NOMO-1 (cell line): ENCODE data around the gene KCNQ2.
"Not testable (repeated sequence)": the region's sequence is repeated elsewhere in the genome, so short reads cannot be mapped to it uniquely, and the experiment has no call there.

ENCODE experiments used
- DNase-seq, 2 experiments: peaks; one replicate each; lab custom pipeline; 2025; ENCODE audit not compliant: unreplicated experiment in 2 of 2; lab: John Stamatoyannopoulos, UW

KCNQ2 gene

DNA sequence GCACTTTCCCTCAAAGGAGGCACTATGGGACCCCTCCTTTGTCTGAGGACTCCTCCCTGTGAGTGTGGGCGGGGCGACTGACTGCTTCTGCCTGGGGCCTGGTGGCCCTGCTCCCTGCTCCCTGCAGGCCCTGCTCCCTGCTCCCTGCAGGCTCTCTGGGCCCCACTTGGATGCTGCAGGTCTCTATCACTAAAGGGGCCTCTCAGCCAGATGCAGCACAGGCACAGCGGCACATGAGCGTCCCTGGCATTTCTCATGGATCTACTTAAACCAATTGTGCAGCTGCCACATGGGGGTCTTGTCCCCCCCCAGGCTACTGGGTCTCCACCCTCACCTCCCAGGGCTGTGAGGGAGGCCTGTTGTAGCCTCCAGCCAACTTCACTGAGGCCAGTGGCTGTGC is 18.6 kb upstream of the KCNQ2 start:
- DNase-seq, result no peak

DNA sequence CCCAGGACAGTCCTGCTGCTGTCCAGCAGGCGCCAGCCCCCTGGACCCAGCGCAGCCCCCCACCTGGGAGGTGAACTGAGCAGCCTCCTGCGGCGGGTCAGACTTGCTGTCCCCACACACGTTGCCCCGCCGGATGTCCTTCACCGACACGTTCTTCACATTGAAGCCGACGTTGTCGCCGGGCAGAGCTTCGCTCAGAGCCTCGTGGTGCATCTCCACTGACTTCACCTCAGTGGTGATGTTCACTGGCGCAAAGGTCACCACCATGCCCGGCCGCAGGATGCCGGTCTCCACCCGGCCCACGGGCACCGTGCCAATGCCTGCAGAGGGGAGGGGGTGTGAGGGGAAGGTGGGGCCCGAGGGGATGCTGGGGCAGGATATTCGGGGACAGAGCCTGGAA is 18.0 kb upstream of the KCNQ2 start:
- DNase-seq, result no peak

DNA sequence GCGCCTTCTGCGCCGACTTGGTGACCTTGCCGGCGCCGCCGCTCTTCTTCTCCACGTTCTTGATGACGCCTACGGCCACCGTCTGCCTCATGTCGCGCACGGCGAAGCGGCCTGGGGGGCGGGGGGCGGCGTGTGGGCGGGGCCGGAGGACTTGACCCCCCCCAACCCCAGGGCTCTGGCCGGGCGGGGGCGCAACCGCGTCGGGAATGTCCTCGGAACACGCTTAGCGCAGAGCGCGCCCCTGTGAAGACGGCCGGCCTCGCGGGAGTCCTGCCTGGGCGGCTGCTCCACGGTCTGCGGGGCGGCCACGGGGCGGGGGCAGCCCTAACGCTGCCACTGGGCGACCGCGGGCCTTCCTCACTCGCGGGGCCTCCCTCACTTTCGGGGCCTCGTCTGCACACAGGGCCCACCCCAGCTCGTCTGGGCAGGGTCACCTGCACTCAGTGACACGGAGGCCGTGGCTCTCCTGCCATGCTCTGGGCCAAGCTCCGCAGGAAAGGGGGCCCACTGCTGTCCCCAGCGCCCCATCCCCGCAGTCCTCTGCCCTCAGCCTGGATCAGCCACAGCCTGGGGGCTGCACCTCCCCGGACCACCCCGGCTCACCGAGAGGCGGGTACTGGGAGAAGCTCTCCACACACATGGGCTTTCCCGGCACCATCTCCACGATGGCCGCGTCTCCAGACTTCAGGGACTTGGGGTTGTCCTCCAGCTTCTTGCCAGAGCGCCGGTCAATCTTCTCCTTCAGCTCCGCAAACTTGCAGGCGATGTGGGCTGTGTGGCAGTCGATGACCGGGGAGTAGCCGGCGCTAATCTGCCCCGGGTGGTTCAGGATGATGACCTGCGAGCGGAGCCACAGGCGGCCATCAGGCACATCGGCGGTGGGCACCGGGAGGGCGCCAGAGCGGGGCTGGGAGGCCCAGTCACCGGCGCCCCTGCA is 16.1 kb upstream of the KCNQ2 start:
- DNase-seq, result no peak

DNA sequence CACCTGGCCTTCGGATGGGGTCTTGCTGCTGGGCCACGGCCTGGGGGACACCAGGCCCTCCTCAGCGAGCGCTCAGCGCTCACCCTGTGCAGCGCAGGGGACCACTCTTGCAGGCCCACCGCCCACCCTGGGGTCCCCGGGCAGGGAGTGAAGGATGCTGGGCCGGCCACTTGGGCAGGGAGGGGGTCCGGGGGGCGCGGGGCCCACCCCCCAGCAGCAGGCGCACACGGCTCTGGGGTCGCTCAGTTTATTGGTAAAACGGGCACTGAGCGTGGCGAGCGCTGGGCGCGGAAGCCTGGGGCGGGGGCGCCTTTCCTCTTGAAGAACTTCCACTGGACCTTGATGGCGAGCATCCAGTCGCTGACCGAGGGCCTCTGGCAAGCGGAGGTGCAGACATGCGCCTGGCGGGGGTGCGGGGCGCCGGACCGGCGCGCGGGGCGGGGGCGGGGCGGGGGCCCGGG is 15.4 kb upstream of the KCNQ2 start:
- DNase-seq, result no peak

DNA sequence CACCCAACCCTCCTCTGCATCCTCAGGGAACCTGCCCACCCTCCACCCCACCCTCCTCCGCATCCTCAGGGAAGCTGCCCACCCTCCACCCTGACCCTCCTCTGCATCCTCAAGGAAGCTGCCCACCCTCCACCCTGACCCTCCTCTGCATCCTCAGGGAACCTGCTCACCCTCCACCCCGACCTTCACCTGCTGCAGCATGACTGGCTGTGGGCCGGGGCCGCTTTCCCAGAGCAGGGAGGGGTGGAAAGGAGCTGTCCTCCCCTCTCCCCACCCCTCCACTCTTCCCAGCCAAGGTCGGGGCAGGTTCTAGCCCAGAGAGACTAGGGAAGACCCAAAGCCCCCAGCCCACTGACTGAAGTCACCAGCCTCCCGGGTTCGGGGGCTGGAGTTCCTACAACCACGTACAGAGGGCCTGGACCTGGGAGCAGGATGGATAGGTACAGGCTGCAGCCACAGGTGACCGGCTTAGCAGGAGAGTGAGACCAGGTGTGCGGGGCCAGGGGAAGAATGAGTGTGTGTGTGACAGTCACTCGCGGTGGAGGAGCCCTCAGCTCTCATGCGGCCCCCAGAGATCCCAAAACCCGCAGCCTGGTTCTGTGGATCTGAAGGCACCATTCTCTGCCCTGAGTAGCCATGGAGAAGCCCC is 14.8 kb upstream of the KCNQ2 start:
- DNase-seq, result no peak

DNA sequence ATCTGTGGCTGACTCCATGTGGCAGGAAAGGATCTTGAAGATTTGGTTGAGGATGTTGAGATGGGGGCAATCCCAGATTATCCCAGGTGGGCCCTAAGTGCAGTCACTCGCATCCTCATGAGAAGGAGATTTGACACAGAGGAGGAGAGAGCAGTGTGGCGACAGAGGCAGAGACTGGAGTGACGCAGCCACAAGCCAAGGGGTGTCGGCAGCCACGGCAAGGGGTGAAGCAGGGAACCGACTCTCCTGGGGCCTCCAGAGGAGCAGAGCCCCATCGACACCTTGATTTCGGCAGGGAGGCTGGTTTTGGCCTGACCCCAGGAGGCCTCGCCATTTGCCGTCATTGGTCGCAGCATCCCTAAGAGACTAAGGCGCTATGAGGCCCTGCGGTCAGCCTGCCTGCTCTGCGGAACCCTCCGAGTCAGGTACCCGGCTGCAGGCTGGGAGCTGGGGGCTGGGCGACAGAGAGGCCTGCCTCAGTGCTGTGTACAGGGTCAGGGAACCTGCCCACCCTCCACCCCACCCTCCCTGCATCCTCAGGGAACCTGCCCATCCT is 13.9 kb upstream of the KCNQ2 start:
- DNase-seq, result no peak

DNA sequence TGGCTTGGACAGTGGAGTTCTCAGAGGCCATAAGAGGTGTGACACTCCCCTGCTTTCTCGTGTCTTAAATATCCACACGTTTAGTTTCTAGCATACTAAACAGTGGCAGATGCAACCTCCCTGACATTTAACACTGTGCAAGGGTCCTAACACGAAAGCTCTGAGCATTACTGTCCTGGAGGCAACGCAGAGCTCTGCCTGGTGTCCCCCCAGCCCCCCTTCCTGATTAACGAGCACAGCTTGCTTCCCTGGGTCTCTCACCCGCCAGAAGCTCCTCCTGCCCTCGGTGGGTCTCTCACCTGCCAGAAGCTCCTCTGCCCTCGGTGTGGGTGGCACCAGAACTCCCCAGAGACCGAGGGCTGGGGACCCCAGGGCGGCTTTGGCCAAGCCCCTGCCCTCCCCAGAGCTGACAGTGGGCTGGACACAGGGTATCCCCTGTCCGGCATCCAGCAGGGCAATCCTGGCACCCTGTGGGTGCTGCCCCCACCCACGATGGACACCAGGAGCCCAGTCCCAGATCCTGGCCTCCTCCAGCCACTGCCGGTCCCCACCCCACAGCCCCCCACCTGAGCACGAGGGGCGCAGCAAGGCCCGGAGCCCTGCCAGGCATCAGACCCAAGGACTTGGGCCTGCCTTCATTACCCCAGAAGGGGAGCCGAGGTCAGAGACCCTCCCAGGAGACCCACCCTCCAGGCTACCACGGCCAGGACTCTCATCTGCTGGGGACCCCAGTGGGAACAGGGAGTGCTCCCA is 12.4 kb upstream of the KCNQ2 start:
- DNase-seq, result no peak

DNA sequence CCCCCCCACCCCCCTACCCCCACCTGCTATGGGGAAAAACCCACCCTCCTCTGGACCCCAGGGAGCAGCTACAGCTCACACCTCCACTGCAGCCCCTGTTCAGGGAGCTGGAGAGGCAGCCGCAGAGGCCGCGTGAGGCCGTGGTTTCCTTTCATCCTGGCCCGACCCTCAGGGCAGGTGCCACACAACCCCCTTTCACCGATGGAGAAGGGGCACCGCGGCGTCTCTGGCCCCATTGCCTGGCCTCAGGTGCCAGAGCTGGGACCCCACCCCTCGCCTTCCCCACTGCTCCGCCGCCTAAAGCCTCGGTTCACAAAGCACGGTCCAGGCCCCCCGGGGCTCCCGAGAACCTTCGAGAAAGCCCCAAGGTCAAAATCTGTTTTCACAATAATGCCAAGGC is 11.8 kb upstream of the KCNQ2 start:
- no peak for DNase-seq

DNA sequence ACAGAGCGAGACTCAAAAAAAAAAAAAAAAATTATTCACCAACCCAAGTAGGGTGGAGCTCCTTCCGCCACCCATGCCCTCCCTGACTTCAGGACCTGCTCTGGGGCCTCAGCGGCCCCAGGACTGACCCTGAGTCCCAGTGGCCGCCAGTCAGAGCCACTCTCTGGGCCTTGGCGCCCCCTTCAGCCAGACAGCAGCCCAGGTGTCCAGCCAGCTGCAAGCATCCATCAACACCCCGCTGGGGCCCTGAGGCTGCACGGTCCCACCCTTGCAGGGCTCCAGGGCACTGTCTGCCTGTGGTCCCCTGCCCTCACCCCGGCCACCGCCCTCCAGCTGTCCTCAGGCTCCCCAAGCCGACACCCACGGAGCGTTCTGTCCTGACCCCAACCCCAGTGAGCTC is 11.4 kb upstream of the KCNQ2 start:
- no peak for DNase-seq

DNA sequence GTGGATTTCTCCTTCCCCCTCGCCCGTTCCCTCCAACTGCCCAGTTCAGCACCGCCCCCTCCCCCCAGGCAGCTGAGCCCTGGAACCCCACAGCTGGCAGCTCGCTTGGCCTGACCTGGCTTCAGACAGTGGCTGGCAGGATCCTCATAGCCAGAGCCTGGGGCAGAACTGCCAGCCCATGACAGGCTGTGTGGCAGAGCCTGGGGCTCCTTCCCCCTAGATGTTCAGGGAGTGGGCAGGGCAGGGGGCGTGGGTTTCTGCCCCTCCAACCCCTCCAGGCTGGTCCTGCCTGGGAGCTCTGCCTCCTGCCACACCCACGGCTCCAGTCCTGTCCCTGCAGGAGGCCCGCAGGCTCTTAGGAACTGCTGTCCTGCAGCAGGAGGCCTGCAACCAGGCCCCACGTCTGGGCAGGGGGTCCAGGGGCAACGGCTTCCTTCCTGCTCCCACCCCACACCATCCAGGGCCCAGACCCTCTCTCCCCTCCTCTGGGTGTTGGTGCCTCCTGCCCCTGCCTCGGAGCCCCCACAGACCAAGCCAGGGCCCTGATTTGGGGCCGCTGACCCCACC is 9.6 kb upstream of the KCNQ2 start:
- no peak for DNase-seq

DNA sequence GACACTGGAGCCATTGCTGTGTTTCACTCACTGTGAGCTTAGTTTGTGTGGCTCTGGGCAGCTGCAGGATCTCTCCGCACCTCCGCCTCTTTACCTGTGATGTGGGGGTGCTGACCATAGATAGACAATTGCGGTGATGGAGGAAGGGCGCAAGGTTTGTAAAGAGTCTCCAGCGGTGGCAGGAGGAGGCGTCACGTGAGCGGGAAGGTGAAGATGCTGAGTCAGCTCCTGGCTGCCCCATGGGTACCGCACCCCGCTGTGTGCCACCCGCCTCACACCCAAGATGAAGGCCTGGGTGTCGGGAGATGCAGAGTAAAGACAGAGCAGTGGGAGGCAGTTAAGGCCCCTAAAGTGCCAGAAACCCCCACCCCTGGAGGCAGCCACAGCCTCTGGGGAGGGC is 9.0 kb upstream of the KCNQ2 start:
- no peak for DNase-seq

DNA sequence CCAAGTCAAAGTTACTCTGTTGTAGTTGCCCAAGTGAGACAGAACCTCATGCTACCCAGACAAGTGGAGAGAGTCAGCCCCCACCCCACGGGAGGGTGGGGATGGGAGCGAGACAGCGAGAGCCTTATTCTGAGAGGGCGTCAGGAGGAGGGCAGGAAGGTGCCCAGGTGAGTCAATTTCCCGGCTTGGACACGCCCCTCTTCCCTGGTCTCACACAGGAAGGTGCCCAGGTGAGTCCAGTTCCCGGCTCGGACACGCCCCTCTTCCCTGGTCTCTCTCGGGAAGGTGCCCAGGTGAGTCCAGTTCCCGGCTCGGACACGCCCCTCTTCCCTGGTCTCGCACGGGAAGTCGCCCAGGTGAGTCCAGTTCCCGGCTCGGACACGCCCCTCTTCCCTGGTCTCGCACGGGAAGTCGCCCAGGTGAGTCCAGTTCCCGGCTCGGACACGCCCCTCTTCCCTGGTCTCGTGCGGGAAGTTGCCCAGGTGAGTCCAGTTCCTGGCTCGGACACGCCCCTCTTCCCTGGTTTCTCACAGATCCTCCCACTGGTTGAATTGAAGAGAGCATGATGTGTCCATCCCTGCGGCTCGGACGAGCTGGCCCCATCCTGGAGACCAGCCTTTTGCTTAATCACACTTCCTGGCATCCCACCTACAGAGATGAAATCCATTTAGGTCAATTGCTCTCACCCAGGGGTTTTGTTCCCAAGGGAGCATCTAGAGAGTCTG is 7.4 kb upstream of the KCNQ2 start:
- DNase-seq, result not testable (repeated sequence)

DNA sequence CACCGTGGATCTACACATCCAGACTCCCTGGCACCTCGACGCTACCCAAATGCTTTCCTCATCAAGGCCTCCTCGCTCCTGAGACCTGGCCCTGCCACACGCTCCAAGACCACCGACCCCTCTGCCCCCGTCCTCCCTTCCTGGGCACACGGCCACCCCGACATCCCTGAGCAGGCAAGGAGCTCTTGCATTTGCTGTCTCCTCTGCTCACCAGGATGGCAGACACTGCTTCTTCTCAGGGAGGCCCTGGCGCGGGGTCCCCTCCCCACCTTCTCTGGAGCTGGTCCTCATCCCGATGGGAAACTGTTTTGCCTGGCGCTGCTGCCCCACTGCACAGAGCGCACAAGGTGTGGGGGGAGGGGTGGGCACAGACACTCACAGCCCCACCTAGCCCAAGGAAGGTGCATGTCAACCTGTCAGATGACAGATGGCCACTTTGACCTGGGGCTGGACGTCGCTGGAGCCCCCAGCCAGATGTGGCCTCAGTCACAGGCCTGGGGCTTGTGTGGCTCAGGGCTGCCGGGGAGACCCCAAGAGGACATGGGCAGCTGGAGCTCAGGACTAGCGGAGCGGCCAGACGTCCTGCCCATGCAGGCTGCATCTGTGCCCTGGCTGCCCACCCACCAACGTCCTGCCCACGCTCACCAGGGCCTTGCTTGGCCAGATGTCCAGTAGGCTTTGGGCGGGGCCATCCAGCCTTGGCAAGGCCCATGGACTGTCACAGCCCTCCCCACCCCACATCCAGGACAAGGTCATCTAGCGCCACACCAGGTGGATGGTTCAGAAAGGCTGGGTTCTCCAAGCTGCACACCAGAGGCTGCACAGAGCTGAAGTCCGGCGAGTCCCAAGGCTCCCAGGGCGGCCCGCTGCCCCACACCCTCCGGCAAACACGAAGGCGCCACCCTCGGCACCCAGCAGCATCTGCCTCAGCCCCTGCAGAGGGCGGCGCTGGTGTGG is 6.2 kb upstream of the KCNQ2 start:
- no peak for DNase-seq

DNA sequence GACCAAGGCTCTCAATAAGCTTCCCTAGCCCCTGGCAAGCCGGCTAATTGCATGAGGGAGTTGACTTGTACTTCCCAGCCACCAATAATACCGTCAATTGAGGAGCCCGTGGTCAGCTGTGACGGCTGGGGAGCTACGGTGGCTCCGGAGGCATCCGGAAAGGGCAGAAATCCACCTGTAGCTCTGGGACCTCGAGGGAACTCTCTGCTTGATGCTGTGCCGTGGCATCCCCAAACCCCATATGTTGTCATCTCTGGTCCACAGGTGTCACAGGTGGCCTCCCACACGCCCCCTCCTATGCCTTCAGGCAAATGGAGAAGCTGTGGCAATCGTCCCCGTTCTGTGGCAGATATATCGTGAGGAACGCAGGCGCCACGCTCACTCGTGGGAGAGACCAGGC is 5.5 kb upstream of the KCNQ2 start:
- DNase-seq, result no peak

DNA sequence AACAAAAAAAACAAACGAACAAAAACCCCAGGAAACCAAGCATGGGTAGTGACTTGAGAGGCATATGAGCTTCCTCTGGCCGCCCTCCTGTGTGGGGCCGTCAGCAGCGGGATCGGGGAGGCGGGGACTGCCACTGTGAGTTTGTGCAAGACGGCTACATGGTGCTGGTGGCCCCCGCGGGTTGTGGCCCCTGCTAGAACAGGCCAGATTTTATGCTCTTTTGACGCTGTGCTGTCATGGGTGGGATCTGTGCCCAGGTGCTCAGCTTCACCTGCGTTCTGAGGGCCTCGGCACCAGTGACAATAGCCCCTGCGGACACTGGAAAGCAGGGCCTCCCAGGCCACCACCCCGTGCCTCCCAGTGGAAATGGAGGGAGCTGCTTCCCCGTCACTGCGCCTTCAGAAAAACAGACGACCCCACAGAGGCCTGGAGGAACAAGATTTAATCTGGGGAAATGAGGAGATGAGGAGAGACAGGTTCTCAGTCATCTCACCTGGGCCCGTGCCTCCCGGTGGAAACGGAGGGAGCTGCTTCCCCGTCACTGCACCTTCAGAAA is 4.7 kb upstream of the KCNQ2 start:
- DNase-seq, result no peak

DNA sequence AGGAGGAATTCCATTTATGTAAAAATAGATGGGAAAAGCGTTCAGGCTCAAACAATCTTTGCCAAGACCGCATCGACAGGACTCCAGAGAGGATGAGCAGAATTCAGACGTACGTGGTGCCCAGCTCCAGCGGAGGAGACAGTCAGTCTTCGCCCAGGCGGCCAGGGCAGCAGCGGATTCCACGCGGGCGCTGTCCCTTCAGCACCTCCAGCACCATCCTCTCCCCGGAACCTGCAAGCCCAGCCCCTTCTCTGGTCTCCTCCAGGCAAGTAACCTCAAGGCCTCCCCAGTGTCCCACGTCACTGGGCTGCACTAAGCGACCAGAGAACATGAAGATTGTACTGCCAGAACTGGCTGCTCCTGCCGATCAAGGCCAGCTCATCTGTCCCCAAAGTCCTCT is 2.8 kb upstream of the KCNQ2 start:
- no peak for DNase-seq

DNA sequence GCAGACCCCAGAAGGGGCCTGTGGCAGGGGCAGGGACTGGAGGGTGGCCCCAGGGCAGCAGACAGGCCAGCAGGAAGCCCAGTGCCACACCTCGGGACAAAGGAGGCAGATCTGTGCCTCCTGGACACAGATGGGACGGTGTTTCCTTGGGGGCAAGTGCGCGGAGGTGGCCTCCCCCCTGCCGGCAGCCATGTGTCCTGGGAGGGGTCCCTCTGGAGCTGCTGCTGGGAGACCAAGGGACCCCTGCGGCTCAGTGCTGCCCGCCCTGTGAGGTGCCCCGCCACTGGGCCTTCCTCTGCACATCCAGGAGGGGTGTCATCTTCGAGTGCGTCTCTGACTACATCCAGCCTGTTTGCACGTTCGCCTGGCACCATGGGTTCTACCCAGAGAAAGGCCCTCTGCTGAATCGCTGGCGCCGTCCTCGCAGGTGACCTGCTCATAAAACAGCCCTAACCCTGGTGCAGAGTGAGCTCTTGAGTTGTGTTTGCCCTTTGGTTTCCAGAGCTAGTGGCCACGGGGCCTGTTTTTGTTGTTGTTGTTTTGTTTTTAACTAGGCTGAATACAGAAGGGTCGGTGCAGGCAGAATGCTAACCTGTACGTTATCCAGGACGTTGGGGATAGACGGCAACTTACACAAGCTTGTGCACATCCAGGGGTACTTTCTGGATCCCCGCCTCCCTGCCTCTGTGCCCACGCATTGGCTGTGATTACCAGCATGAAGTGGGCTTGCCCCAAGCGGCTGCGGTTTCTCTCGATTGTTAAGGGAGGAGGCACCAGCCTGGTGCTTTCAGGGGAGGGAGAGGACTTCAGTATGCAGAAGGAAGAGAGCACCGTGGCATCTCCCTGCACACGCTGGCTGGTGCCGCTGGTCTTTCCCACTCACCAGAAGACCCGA is 1.3 kb upstream of the KCNQ2 start:
- DNase-seq, result no peak

DNA sequence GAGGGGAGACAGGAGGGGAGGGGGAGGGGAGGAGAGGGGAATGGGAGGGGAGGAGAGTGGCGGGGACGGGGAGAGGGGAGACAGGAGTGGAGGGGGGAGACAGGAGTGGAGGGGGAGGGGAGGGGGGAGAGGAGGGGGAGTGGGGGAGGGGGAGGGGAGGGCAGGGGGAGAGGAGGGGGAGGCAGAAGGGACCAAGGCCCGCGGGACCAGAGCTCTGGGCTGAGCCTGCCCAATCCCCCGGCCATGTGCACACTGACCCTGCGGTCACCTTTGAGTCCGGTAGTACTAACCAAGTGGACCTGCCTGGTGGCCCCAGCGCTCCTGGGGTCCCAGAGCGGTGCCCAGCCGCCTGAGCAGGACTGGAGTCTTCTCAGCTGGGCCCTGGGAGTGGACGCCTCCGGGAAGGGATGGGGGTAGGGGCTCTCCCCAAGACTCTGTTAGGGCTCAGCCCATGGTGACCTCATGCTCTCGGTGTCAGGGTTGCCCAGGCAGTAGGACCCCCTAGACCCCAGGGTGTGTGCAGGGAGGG is 471 bp upstream of the KCNQ2 start:
- no peak for DNase-seq
